ENCODE results near the gene TNFRSF9. TPM values are rescaled to one million over a fixed set of nuclear protein-coding genes. Genes with fewer than 3 reads are reported as not detected.

Gene TNFRSF9
- total and polyA plus RNA-seq, 2 experiments from 2014 or later: not detected

DNA sequence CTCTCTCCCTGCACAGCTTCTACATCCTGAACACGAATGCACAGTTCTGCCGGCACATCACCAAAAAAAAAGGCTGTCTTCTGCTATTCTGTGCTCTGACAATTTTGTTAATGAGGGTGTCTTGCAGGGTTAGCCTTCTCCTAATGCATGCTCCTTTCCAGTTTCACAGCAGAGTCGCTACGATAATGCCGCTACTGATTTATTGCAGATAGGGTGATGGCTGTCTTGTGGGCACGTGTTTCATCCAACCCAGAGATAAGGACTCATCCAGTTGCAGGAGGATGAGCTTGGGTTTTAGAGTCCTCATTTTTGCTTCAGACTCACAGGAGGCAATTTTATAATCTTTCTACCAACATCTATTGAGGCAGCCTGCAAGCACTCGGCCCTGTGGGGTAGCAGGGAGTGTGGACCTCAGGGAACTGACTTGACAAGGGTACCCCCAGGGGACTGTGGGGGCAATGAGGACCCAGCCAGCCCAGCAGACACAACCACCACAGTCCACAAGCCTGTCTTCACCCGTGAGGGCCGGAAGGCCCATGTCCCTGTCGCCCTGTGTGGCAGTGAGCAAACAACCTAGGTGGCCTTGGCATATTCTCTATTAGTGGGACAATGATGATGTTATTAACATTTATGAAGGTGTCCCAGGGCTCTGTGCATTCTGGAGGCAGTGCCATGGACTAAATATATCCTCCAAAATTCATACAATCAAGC lies 72.4 kb downstream of the TNFRSF9 start:
- DNase-seq (ENCODE audit: low spot score) (no peak), ATAC-seq (no peak)
- no peaks in the 10 kb centered on the region for H4K20me1 ChIP-seq (replicated peaks; ENCODE audit: insufficient read depth)
- no peaks in the 10 kb centered on the region for H3K36me3 ChIP-seq (ENCODE audit: insufficient read depth)
- H3K27ac ChIP-seq (ENCODE audit: low read depth): no peak overlapping the region
- no peaks in the 10 kb centered on the region for H3K4me1 ChIP-seq (ENCODE audit: insufficient read depth)
- no peaks in the 10 kb centered on the region; the same call in 2 of the 3 replicates for H3K9me3 Mint-ChIP-seq
- no peaks in the 10 kb centered on the region for H3K36me3 Mint-ChIP-seq (ENCODE audit: low read depth)
- no peak overlapping the region for H3K27ac Mint-ChIP-seq
- H3K4me2 ChIP-seq: no peak overlapping the region
- no peaks in the 10 kb centered on the region for H3K27me3 Mint-ChIP-seq (ENCODE audit: insufficient read depth, low read depth, poor library complexity)
- H3K4me1 Mint-ChIP-seq: no peaks in the 10 kb centered on the region
- no peaks in the 10 kb centered on the region for H3K79me2 ChIP-seq (replicated peaks; ENCODE audit: insufficient read depth)
- no peak overlapping the region for H3K4me3 Mint-ChIP-seq
- TF ChIP-seq, protein P1, sequence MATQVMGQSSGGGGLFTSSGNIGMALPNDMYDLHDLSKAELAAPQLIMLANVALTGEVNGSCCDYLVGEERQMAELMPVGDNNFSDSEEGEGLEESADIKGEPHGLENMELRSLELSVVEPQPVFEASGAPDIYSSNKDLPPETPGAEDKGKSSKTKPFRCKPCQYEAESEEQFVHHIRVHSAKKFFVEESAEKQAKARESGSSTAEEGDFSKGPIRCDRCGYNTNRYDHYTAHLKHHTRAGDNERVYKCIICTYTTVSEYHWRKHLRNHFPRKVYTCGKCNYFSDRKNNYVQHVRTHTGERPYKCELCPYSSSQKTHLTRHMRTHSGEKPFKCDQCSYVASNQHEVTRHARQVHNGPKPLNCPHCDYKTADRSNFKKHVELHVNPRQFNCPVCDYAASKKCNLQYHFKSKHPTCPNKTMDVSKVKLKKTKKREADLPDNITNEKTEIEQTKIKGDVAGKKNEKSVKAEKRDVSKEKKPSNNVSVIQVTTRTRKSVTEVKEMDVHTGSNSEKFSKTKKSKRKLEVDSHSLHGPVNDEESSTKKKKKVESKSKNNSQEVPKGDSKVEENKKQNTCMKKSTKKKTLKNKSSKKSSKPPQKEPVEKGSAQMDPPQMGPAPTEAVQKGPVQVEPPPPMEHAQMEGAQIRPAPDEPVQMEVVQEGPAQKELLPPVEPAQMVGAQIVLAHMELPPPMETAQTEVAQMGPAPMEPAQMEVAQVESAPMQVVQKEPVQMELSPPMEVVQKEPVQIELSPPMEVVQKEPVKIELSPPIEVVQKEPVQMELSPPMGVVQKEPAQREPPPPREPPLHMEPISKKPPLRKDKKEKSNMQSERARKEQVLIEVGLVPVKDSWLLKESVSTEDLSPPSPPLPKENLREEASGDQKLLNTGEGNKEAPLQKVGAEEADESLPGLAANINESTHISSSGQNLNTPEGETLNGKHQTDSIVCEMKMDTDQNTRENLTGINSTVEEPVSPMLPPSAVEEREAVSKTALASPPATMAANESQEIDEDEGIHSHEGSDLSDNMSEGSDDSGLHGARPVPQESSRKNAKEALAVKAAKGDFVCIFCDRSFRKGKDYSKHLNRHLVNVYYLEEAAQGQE (IDR thresholded peaks at IDR 0.05; ENCODE audit: unreplicated experiment): no peak
- TF ChIP-seq ZNF331 (CRISPR knock-in tag; IDR thresholded peaks at IDR 0.05; ENCODE audit: low read depth) (no peak), ZNF114 (CRISPR knock-in tag; IDR thresholded peaks at IDR 0.05) (no peak), STAT1 (IDR thresholded peaks at IDR 0.05; ENCODE audit: unreplicated experiment) (no peak), EZH2 (IDR thresholded peaks at IDR 0.05; ENCODE audit: low read depth, unreplicated experiment) (no peak), POLR2AphosphoS5 (IDR thresholded peaks at IDR 0.05; ENCODE audit: low read depth) (no peak), CREB1 (CRISPR knock-in tag; IDR thresholded peaks at IDR 0.05; ENCODE audit: low read depth) (no peak), JUNB (IDR thresholded peaks at IDR 0.05; ENCODE audit: unreplicated experiment) (no peak), NANOG (IDR thresholded peaks at IDR 0.05; ENCODE audit: borderline replicate concordance) (no peak), EZH2phosphoT487 (IDR thresholded peaks at IDR 0.05; ENCODE audit: unreplicated experiment) (no peak)
- TF ChIP-seq, protein P2, sequence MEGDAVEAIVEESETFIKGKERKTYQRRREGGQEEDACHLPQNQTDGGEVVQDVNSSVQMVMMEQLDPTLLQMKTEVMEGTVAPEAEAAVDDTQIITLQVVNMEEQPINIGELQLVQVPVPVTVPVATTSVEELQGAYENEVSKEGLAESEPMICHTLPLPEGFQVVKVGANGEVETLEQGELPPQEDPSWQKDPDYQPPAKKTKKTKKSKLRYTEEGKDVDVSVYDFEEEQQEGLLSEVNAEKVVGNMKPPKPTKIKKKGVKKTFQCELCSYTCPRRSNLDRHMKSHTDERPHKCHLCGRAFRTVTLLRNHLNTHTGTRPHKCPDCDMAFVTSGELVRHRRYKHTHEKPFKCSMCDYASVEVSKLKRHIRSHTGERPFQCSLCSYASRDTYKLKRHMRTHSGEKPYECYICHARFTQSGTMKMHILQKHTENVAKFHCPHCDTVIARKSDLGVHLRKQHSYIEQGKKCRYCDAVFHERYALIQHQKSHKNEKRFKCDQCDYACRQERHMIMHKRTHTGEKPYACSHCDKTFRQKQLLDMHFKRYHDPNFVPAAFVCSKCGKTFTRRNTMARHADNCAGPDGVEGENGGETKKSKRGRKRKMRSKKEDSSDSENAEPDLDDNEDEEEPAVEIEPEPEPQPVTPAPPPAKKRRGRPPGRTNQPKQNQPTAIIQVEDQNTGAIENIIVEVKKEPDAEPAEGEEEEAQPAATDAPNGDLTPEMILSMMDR (conservative IDR thresholded peaks at IDR 0.05; ENCODE audit: low read depth in 2 of 2): no peak
- TF ChIP-seq, protein P3, sequence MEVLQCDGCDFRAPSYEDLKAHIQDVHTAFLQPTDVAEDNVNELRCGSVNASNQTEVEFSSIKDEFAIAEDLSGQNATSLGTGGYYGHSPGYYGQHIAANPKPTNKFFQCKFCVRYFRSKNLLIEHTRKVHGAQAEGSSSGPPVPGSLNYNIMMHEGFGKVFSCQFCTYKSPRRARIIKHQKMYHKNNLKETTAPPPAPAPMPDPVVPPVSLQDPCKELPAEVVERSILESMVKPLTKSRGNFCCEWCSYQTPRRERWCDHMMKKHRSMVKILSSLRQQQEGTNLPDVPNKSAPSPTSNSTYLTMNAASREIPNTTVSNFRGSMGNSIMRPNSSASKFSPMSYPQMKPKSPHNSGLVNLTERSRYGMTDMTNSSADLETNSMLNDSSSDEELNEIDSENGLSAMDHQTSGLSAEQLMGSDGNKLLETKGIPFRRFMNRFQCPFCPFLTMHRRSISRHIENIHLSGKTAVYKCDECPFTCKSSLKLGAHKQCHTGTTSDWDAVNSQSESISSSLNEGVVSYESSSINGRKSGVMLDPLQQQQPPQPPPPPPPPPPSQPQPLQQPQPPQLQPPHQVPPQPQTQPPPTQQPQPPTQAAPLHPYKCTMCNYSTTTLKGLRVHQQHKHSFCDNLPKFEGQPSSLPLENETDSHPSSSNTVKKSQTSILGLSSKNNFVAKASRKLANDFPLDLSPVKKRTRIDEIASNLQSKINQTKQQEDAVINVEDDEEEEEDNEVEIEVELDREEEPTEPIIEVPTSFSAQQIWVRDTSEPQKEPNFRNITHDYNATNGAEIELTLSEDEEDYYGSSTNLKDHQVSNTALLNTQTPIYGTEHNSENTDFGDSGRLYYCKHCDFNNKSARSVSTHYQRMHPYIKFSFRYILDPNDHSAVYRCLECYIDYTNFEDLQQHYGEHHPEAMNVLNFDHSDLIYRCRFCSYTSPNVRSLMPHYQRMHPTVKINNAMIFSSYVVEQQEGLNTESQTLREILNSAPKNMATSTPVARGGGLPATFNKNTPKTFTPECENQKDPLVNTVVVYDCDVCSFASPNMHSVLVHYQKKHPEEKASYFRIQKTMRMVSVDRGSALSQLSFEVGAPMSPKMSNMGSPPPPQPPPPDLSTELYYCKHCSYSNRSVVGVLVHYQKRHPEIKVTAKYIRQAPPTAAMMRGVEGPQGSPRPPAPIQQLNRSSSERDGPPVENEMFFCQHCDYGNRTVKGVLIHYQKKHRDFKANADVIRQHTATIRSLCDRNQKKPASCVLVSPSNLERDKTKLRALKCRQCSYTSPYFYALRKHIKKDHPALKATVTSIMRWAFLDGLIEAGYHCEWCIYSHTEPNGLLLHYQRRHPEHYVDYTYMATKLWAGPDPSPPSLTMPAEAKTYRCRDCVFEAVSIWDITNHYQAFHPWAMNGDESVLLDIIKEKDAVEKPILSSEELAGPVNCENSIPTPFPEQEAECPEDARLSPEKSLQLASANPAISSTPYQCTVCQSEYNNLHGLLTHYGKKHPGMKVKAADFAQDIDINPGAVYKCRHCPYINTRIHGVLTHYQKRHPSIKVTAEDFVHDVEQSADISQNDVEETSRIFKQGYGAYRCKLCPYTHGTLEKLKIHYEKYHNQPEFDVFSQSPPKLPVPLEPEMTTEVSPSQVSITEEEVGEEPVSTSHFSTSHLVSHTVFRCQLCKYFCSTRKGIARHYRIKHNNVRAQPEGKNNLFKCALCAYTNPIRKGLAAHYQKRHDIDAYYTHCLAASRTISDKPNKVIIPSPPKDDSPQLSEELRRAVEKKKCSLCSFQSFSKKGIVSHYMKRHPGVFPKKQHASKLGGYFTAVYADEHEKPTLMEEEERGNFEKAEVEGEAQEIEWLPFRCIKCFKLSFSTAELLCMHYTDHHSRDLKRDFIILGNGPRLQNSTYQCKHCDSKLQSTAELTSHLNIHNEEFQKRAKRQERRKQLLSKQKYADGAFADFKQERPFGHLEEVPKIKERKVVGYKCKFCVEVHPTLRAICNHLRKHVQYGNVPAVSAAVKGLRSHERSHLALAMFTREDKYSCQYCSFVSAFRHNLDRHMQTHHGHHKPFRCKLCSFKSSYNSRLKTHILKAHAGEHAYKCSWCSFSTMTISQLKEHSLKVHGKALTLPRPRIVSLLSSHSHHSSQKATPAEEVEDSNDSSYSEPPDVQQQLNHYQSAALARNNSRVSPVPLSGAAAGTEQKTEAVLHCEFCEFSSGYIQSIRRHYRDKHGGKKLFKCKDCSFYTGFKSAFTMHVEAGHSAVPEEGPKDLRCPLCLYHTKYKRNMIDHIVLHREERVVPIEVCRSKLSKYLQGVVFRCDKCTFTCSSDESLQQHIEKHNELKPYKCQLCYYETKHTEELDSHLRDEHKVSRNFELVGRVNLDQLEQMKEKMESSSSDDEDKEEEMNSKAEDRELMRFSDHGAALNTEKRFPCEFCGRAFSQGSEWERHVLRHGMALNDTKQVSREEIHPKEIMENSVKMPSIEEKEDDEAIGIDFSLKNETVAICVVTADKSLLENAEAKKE (CRISPR knock-in tag; IDR thresholded peaks at IDR 0.05): no peak
- TF ChIP-seq, protein P4, sequence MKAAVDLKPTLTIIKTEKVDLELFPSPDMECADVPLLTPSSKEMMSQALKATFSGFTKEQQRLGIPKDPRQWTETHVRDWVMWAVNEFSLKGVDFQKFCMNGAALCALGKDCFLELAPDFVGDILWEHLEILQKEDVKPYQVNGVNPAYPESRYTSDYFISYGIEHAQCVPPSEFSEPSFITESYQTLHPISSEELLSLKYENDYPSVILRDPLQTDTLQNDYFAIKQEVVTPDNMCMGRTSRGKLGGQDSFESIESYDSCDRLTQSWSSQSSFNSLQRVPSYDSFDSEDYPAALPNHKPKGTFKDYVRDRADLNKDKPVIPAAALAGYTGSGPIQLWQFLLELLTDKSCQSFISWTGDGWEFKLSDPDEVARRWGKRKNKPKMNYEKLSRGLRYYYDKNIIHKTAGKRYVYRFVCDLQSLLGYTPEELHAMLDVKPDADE (IDR thresholded peaks at IDR 0.05): no peak
- H2AFZ ChIP-seq: no peak overlapping the region
- H3F3A ChIP-seq (replicated peaks; ENCODE audit: low read depth): no peaks in the 10 kb centered on the region
- H3K4me3 ChIP-seq: no peak overlapping the region
- no peaks in the 10 kb centered on the region for H3K27me3 ChIP-seq (ENCODE audit: insufficient read depth)
- peaks cover 2% of the 10 kb centered on the region; the same call in 1 of the 2 replicates for H3K9me2 ChIP-seq (ENCODE audit: insufficient read depth)

Measured in GM23338 (cell line).